Esophagus muscularis mucosa (tissue), 4 donors: ENCODE data around the gene ADORA2A.

ENCODE experiments used
- EP300 ChIP-seq: sonication (generic); formaldehyde crosslinking; IDR thresholded peaks from one replicate; pipeline ENCODE4 v1.6.1; 2017; ENCODE audit warnings: antibody characterized with exemption
- POLR2AphosphoS5 ChIP-seq, 2 donors: sonication (generic); formaldehyde crosslinking; IDR thresholded peaks; one replicate each; pipeline ENCODE4 v1.6.1; 2017; ENCODE audit warnings: antibody characterized with exemption in 2 of 2
- TF ChIP-seq, protein P1 (sequence below), 3 experiments: fragments of 200-600 bp in 2 of 3; fragments of 450-650 bp in 1 of 3; sonication (generic) in 2 of 3; IDR thresholded peaks; one replicate each; pipeline ENCODE4 v1.5.1; 2017 to 2019; ENCODE audit warnings: antibody characterized with exemption in 3 of 3, mild to moderate bottlenecking in 2 of 3, moderate library complexity in 1 of 3

DNA sequence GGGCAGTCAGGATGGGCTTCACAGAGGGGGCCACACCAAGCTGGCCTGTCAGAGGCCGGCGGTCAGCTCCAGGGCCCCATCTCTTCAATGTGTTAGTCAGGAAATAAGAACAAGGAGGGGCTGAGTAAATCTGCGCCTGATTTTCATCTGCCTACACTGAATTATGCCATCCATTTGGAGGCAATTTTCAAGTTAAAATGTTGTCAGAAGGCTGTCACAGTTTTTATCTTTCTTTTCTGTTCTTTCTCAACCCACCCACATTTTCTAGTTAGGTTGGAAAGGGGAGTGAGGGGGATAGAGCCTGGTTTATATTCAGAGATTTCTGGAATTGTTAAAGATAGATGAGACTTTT is 18.8 kb downstream of the ADORA2A start:
- TF ChIP-seq, protein P1, sequence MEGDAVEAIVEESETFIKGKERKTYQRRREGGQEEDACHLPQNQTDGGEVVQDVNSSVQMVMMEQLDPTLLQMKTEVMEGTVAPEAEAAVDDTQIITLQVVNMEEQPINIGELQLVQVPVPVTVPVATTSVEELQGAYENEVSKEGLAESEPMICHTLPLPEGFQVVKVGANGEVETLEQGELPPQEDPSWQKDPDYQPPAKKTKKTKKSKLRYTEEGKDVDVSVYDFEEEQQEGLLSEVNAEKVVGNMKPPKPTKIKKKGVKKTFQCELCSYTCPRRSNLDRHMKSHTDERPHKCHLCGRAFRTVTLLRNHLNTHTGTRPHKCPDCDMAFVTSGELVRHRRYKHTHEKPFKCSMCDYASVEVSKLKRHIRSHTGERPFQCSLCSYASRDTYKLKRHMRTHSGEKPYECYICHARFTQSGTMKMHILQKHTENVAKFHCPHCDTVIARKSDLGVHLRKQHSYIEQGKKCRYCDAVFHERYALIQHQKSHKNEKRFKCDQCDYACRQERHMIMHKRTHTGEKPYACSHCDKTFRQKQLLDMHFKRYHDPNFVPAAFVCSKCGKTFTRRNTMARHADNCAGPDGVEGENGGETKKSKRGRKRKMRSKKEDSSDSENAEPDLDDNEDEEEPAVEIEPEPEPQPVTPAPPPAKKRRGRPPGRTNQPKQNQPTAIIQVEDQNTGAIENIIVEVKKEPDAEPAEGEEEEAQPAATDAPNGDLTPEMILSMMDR (IDR thresholded peaks at IDR 0.05) = no peak
- no peak for TF ChIP-seq POLR2AphosphoS5 (IDR thresholded peaks at IDR 0.05)
- no peak for TF ChIP-seq EP300
